Fibroblast of lung (primary cell): ENCODE results near the gene PKP3.

Experiments used
- CTCF ChIP-seq, 2 donors: IDR thresholded peaks in 1 of 2; conservative IDR thresholded peaks in 1 of 2; 1 replicate in 1 of 2; 2 replicates in 1 of 2; pipeline ENCODE4 v1.5.1; 2011 to 2012; ENCODE audit warnings: low read length in 2 of 2, control low read depth in 1 of 2, inconsistent platforms in 1 of 2, low read depth in 1 of 2, mild to moderate bottlenecking in 1 of 2
- EZH2 ChIP-seq: IDR thresholded peaks from 2 replicates; pipeline ENCODE4 v1.5.1; 2012; ENCODE audit warnings: low read length, control low read depth, mild to moderate bottlenecking; ENCODE audit errors: missing control alignments

DNA sequence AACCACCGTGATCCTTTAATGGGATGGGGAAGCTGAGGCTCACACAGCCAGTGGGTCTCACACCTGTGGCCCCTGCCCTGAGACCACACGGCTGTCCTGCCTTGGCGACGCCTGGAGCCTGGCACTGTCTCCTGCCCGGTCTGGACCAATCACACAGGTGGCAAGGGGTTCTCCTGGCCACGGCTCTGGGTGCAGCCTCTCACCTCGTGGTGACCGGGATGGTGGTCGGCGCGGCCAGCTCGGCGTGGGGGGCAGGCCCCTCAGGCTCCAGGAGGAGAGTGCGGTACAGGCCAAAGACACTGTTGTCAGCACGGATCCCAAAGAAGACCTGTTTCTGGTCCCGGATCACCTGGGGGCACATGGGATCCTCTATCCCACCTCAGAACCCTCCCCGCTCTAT lies 39.1 kb downstream of the PKP3 start:
- TF ChIP-seq CTCF (conservative IDR thresholded peaks at IDR 0.05 in 1 of 2, IDR thresholded peaks at IDR 0.05 in 1 of 2; ENCODE audit: low read depth in 1 of 2, low read length in 2 of 2) = no peak
- no peak for TF ChIP-seq EZH2
